IMR-90 (cell line): Measurements from ENCODE around the gene RAB25. TPM values are rescaled to one million over a fixed set of nuclear protein-coding genes. Genes with fewer than 3 reads are reported as not detected.

ENCODE experiments used
- ATAC-seq: fragments of 200-7000 bp; cut with Tn5 transposase; 2 replicates; pipeline ENCODE4 v1.9.1; 2020; ENCODE audit warnings: low read depth, mild to moderate bottlenecking, moderate library complexity
- BruUV-seq: library from RNA; stranded (reverse); fragments of 400-500 nt; replicated peaks from 2 replicates; lab custom pipeline; 2021; lab: Mats Ljungman, UMichigan
- CTCF ChIA-PET: fragments of 300-600 bp; formaldehyde crosslinking; extraction: SDS; loops from one replicate; lab custom pipeline; 2021; ENCODE audit warnings: antibody characterized with exemption; lab: Yijun Ruan, JAX
- POLR2A ChIA-PET: fragments of 300-600 bp; sonication (Branson Sonifier 250); formaldehyde crosslinking; loops from one replicate; lab custom pipeline; 2022; ENCODE audit warnings: antibody characterized with exemption; ENCODE audit not compliant: unreplicated experiment; lab: Charles Lee
- DNase-seq: peaks from one replicate; pipeline ENCODE4 v3.0.0; 2013
- H2AFZ ChIP-seq: replicated peaks from 2 replicates; pipeline ENCODE3; 2013; ENCODE audit warnings: low read length, mild to moderate bottlenecking; ENCODE audit not compliant: poor library complexity
- H2AK5ac ChIP-seq: 2 replicates; pipeline ENCODE4 v1.6.1; 2013; ENCODE audit warnings: low read depth, low read length, inconsistent platforms
- H2AK9ac ChIP-seq: replicated peaks from 2 replicates; pipeline ENCODE3; 2013; ENCODE audit warnings: mild to moderate bottlenecking, low read depth, low read length, moderate library complexity; ENCODE audit not compliant: poor library complexity
- H2BK120ac ChIP-seq: 2 replicates; pipeline ENCODE4 v1.6.1; 2013; ENCODE audit warnings: low read depth, low read length, inconsistent platforms
- H2BK15ac ChIP-seq: 3 replicates; pipeline ENCODE4 v1.6.1; 2013; ENCODE audit warnings: low read depth, low read length, inconsistent platforms
- H2BK20ac ChIP-seq: 2 replicates; pipeline ENCODE4 v1.6.1; 2013; ENCODE audit warnings: low read depth, mild to moderate bottlenecking, inconsistent platforms, low read length, moderate library complexity
- H2BK5ac ChIP-seq: 2 replicates; pipeline ENCODE4 v1.6.1; 2013; ENCODE audit warnings: mild to moderate bottlenecking, low read depth, low read length, inconsistent platforms; ENCODE audit not compliant: poor library complexity, severe bottlenecking
- H3K14ac ChIP-seq: replicated peaks from 2 replicates; pipeline ENCODE4 v1.6.1; 2013; ENCODE audit warnings: low read depth, low read length, inconsistent platforms
- H3K18ac ChIP-seq: 2 replicates; pipeline ENCODE4 v1.6.1; 2013; ENCODE audit warnings: low read depth, low read length, control low read depth
- H3K23ac ChIP-seq: 2 replicates; pipeline ENCODE4 v1.6.1; 2013; ENCODE audit warnings: low read depth, low read length, inconsistent platforms
- H3K27ac ChIP-seq: 2 replicates; pipeline ENCODE4 v1.5.1; 2013; ENCODE audit warnings: mild to moderate bottlenecking, control low read depth, low read length; ENCODE audit not compliant: insufficient read depth
- H3K27me3 ChIP-seq: 2 replicates; pipeline ENCODE4 v1.6.1; 2013; ENCODE audit warnings: low read length; ENCODE audit not compliant: control insufficient read depth, insufficient read depth
- H3K36me3 ChIP-seq: 2 replicates; pipeline ENCODE4 v1.6.1; 2013; ENCODE audit warnings: low read length, mixed read lengths; ENCODE audit not compliant: control insufficient read depth, insufficient read depth
- H3K4ac ChIP-seq: 2 replicates; pipeline ENCODE4 v1.6.1; 2013; ENCODE audit warnings: low read depth, low read length, inconsistent platforms
- H3K4me1 ChIP-seq: 2 replicates; pipeline ENCODE4 v1.6.1; 2013; ENCODE audit warnings: low read length, mixed read lengths; ENCODE audit not compliant: control insufficient read depth, insufficient read depth
- H3K4me2 ChIP-seq: 2 replicates; pipeline ENCODE4 v1.6.1; 2013; ENCODE audit warnings: low read depth, mild to moderate bottlenecking, control low read depth, low read length, moderate library complexity
- H3K4me3 ChIP-seq: 2 replicates; pipeline ENCODE4 v1.5.1; 2013; ENCODE audit warnings: low read depth, mild to moderate bottlenecking, control low read depth, low read length, moderate library complexity; ENCODE audit not compliant: insufficient read depth
- H3K56ac ChIP-seq: 2 replicates; pipeline ENCODE4 v1.6.1; 2013; ENCODE audit warnings: low read length, inconsistent platforms; ENCODE audit not compliant: insufficient read depth; ENCODE audit errors: extremely low read depth
- H3K79me1 ChIP-seq, 2 experiments: 2 replicates each; pipeline ENCODE4 v1.6.1; 2013; ENCODE audit warnings: low read length in 2 of 2, inconsistent platforms in 1 of 2, low read depth in 1 of 2
- H3K9ac ChIP-seq: 2 replicates; pipeline ENCODE4 v1.6.1; 2013; ENCODE audit warnings: low read depth, low read length, control low read depth
- H3K9me1 ChIP-seq: 2 replicates; pipeline ENCODE4 v1.6.1; 2013; ENCODE audit warnings: low read length, inconsistent platforms; ENCODE audit not compliant: insufficient read depth
- H3K9me3 ChIP-seq: 2 replicates; pipeline ENCODE4 v1.6.1; 2013; ENCODE audit warnings: low read length; ENCODE audit not compliant: control insufficient read depth, insufficient read depth
- H4K20me1 ChIP-seq: 2 replicates; pipeline ENCODE4 v1.6.1; 2013; ENCODE audit warnings: low read length, inconsistent platforms; ENCODE audit not compliant: insufficient read depth
- H4K5ac ChIP-seq: 2 replicates; pipeline ENCODE4 v1.6.1; 2013; ENCODE audit warnings: mild to moderate bottlenecking, low read depth, low read length, control low read depth
- H4K8ac ChIP-seq, 2 experiments: 2 replicates each; pipeline ENCODE4 v1.6.1; 2013; ENCODE audit warnings: low read depth in 2 of 2, low read length in 2 of 2, control low read depth in 1 of 2, inconsistent platforms in 1 of 2
- H4K91ac ChIP-seq: 2 replicates; pipeline ENCODE4 v1.6.1; 2013; ENCODE audit warnings: low read depth, low read length, inconsistent platforms; ENCODE audit not compliant: insufficient read depth
- BHLHE40 ChIP-seq: fragments of 150-350 bp; IDR thresholded peaks from 2 replicates; pipeline ENCODE4 v1.6.1; 2016; ENCODE audit warnings: mild to moderate bottlenecking, low read depth, low read length
- CEBPB ChIP-seq: IDR thresholded peaks from 2 replicates; pipeline ENCODE4 v1.6.1; 2012; ENCODE audit warnings: low read depth, low read length, improper control_type of control experiment
- CHD1 ChIP-seq: IDR thresholded peaks from 2 replicates; pipeline ENCODE4 v1.6.1; 2012; ENCODE audit warnings: low read depth, low read length, improper control_type of control experiment
- FOS ChIP-seq: fragments of 150-350 bp; IDR thresholded peaks from 2 replicates; pipeline ENCODE4 v1.6.1; 2016; ENCODE audit warnings: low read depth, low read length
- MAFK ChIP-seq: IDR thresholded peaks from 2 replicates; pipeline ENCODE4 v1.6.1; 2012; ENCODE audit warnings: low read depth, low read length, improper control_type of control experiment
- MAZ ChIP-seq: IDR thresholded peaks from 2 replicates; pipeline ENCODE4 v1.6.1; 2012; ENCODE audit warnings: low read depth, mild to moderate bottlenecking, low read length, improper control_type of control experiment, moderate library complexity, borderline replicate concordance
- MXI1 ChIP-seq: IDR thresholded peaks from 2 replicates; pipeline ENCODE4 v1.6.1; 2012; ENCODE audit warnings: low read depth, mild to moderate bottlenecking, low read length, moderate library complexity, borderline replicate concordance
- NFE2L2 ChIP-seq: fragments of 150-350 bp; IDR thresholded peaks from 2 replicates; pipeline ENCODE4 v1.6.1; 2016; ENCODE audit warnings: low read depth, mild to moderate bottlenecking, low read length
- POLR2A ChIP-seq: IDR thresholded peaks from 2 replicates; pipeline ENCODE4 v1.6.1; 2012; ENCODE audit warnings: mild to moderate bottlenecking, low read depth, low read length
- RAD21 ChIP-seq: IDR thresholded peaks from 2 replicates; pipeline ENCODE4 v1.6.1; 2012; ENCODE audit warnings: low read length, improper control_type of control experiment
- RCOR1 ChIP-seq: IDR thresholded peaks from 2 replicates; pipeline ENCODE4 v1.6.1; 2012; ENCODE audit warnings: mild to moderate bottlenecking, low read length, improper control_type of control experiment; ENCODE audit not compliant: insufficient replicate concordance
- RFX5 ChIP-seq: IDR thresholded peaks from 2 replicates; pipeline ENCODE4 v1.8.0; 2012; ENCODE audit warnings: low read depth, mild to moderate bottlenecking, low read length, moderate library complexity
- SMC3 ChIP-seq: fragments of 150-350 bp; IDR thresholded peaks from 2 replicates; pipeline ENCODE4 v1.6.1; 2016; ENCODE audit warnings: low read depth, mild to moderate bottlenecking, antibody characterized with exemption, low read length, moderate library complexity
- WGBS, 2 experiments: methylation state at CpG; one replicate each; pipeline versions ENCODE4 v1.1.5 to v1.1.7; 2013; ENCODE audit warnings: missing lambda C conversion rate in 2 of 2; ENCODE audit not compliant: insufficient read length in 1 of 2; ENCODE audit errors: extremely low coverage in 2 of 2; 5-methylcytosine and 5-hydroxymethylcytosine counted together
- dilution Hi-C: fragments of 300-500 bp; cut with HindIII; formaldehyde crosslinking; loops from one replicate; pipeline ENCODE4 v1.14.3; 2018; ENCODE audit warnings: low sequenced_read_pairs; ENCODE audit not compliant: unreplicated experiment
- in situ Hi-C: fragments of 300-500 bp; cut with MboI; formaldehyde crosslinking; loops from 3 replicates; pipeline ENCODE4 v1.14.3; 2019; ENCODE audit warnings: low sequenced_read_pairs, inconsistent platforms, mixed read lengths
- intact Hi-C: fragments of 100-400 bp; cut with micrococcal nuclease; formaldehyde crosslinking; loops from 2 replicates; pipeline ENCODE4 v1.10.0; 2022
- polyA plus RNA-seq, 3 experiments: library from polyadenylated mRNA; depleted of rRNA; stranded (reverse); fragments of >200 nt; gene quantifications; 2 replicates each; pipeline ENCODE4 v1.2.3, GENCODE V29; 2012; ENCODE audit warnings: low replicate concordance in 1 of 3
- total RNA-seq: library from RNA; depleted of rRNA; stranded (reverse); fragments of >200 nt; gene quantifications from 2 replicates; pipeline ENCODE4 v1.2.3, GENCODE V29; 2012
- TF ChIP-seq, protein P1 (sequence below): fragments of 150-350 bp; IDR thresholded peaks from 2 replicates; pipeline ENCODE4 v1.6.1; 2017; ENCODE audit warnings: mild to moderate bottlenecking, antibody characterized with exemption, low read length, low read depth
- TF ChIP-seq, protein P2 (sequence below): conservative IDR thresholded peaks from 2 replicates; pipeline ENCODE4 v1.5.1; 2012; ENCODE audit warnings: mild to moderate bottlenecking, low read depth, low read length, improper control_type of control experiment

The RAB25 gene
- total and polyA plus RNA-seq, 2 of the 4 experiments (the other 2 are of a cell fraction) = not detected

DNA sequence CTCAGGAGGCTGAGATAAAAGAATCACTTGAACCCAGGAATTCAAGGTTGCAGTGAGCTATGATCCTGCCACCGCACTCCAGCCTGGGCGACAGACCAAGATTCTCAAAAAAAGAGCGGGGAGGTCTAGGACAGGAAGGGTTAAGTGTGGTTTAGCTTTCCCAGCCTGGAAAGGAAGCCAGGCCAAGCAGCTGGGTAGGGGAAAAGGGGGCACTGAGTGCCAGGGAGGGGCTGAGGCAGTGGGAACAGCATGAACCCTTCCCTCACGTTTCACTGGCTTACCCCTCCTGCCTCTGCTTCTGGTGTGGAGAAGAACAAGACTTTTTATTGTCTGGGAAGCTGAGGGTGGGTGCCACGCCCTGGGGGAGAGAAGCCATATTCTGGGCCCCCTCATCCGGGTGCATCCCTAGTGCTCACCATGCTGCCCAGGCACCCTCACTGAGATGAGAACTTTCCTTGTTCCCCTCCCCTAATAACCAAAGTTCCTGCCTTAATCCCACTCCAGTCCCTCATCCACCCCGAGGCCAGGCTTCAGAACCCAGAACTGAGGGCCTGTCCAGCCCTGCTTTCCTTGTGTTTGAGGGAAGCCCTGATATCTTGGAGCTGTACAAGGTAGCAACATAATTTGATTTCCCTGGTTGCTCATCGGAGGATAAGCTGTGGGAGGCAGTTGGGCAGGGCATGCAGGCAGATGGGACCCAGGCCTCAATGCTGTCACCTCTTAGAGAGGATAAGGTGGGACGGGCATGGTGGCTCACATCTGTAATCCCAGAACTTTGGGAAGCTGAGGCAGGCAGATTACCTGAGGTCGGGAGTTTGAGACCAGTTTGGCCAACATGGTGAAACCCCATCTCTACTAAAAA is 51.5 kb downstream of the RAB25 start:
- H4K5ac ChIP-seq = no peak overlapping the region
- peaks cover 4 to 38% of the 10 kb centered on the region in 2 experiments; a peak in 3 of 4 replicates for H3K79me1 ChIP-seq
- 0 out of 2 replicates have a peak overlapping the region, but pooled peaks have one; percentile 45 for H3K23ac ChIP-seq
- intact Hi-C loops = no loop called here
- H3K27me3 ChIP-seq = no peaks in the 10 kb centered on the region
- H4K20me1 ChIP-seq = peaks cover 28% of the 10 kb centered on the region
- no peak overlapping the region for H3K18ac ChIP-seq
- H2AK9ac ChIP-seq = peak overlapping the region; percentile 86
- no peak overlapping the region for H3K9ac ChIP-seq
- H3K4me3 ChIP-seq = no peak overlapping the region
- peak overlapping the region; percentile 67 for H2AFZ ChIP-seq
- no peak overlapping the region for H3K56ac ChIP-seq
- peak overlapping the region in 1 of 2 experiments; percentile 27; a peak in 1 of 4 replicates for H4K8ac ChIP-seq
- ChIA-PET POLR2A (no interaction called here), CTCF (interaction anchor here (0.7 to 1.1 kb wide), 2 partner anchors 8 to 16 kb away, joined by 3 to 4 read pairs; no protein-coding TSS in a partner anchor)
- peak overlapping the region; percentile 49 for H2BK20ac ChIP-seq
- DNase-seq (no peak), ATAC-seq (no peak)
- H2AK5ac ChIP-seq = peak overlapping the region; percentile 84
- H2BK120ac ChIP-seq = peak overlapping the region; percentile 62
- H3K4me2 ChIP-seq = no peak overlapping the region
- H3K9me3 ChIP-seq = no peaks in the 10 kb centered on the region
- dilution Hi-C loops = no loop called here
- peak overlapping the region; percentile 52 for H3K4ac ChIP-seq
- peaks cover 11% of the 10 kb centered on the region for H3K4me1 ChIP-seq
- H3K9me1 ChIP-seq = peaks cover 7% of the 10 kb centered on the region; the same call in 1 of the 2 replicates
- in situ Hi-C loops = no loop called here
- H3K14ac ChIP-seq = peak overlapping the region; percentile 5; the same call in 1 of the 2 replicates
- no peaks in the 10 kb centered on the region for H3K36me3 ChIP-seq
- H4K91ac ChIP-seq = peak overlapping the region; percentile 24; the same call in 1 of the 2 replicates
- no TSS peak for BruUV-seq
- peak overlapping the region; percentile 56; the same call in 1 of the 3 replicates for H2BK15ac ChIP-seq
- H3K27ac ChIP-seq = no peak overlapping the region
- WGBS, 2 experiments = 54% methylated on average over 5 of the region's 10 CpGs; no CpG with 5 or more reads in 1 of the 2 experiments
- H2BK5ac ChIP-seq = no peak overlapping the region
- TF ChIP-seq SMC3 (no peak), FOS (no peak), CHD1 (no peak), CEBPB (no peak), POLR2A (no peak), RFX5 (no peak), MAFK (no peak), RAD21 (no peak), NFE2L2 (no peak), RCOR1 (no peak), MXI1 (no peak), BHLHE40 (no peak), MAZ (no peak)
- TF ChIP-seq, protein P1, sequence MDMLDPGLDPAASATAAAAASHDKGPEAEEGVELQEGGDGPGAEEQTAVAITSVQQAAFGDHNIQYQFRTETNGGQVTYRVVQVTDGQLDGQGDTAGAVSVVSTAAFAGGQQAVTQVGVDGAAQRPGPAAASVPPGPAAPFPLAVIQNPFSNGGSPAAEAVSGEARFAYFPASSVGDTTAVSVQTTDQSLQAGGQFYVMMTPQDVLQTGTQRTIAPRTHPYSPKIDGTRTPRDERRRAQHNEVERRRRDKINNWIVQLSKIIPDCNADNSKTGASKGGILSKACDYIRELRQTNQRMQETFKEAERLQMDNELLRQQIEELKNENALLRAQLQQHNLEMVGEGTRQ = no peak
- TF ChIP-seq, protein P2, sequence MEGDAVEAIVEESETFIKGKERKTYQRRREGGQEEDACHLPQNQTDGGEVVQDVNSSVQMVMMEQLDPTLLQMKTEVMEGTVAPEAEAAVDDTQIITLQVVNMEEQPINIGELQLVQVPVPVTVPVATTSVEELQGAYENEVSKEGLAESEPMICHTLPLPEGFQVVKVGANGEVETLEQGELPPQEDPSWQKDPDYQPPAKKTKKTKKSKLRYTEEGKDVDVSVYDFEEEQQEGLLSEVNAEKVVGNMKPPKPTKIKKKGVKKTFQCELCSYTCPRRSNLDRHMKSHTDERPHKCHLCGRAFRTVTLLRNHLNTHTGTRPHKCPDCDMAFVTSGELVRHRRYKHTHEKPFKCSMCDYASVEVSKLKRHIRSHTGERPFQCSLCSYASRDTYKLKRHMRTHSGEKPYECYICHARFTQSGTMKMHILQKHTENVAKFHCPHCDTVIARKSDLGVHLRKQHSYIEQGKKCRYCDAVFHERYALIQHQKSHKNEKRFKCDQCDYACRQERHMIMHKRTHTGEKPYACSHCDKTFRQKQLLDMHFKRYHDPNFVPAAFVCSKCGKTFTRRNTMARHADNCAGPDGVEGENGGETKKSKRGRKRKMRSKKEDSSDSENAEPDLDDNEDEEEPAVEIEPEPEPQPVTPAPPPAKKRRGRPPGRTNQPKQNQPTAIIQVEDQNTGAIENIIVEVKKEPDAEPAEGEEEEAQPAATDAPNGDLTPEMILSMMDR = no peak
